ENCODE data around the gene MFSD2B.
"Not testable (repeated sequence)": the region's sequence is repeated elsewhere in the genome, so short reads cannot be mapped to it uniquely, and the experiment has no call there.

MFSD2B gene

GRCh38 chr2:24040511-24040910 lies 30.6 kb downstream of the MFSD2B start:
- H3K36me3 ChIP-seq (ENCODE audit: control insufficient read depth, insufficient read depth, low read length) = peaks cover 10% of the 10 kb centered on the region
- no peak overlapping the region for H3K4me3 ChIP-seq (ENCODE audit: low read length)
- WGBS (ENCODE audit: insufficient coverage, insufficient read length) = no CpG with 5 or more reads among the region's 4 CpGs
- H3K4me1 ChIP-seq (ENCODE audit: control insufficient read depth, insufficient read depth, low read length) = no peaks in the 10 kb centered on the region
- no peak overlapping the region for H3K27ac ChIP-seq (ENCODE audit: low read length)
- DNase-seq (ENCODE audit: low read depth, low spot score) = no peak
- no peaks in the 10 kb centered on the region for H3K9me3 ChIP-seq (ENCODE audit: control insufficient read depth, insufficient read depth, low read length)
- H3K27me3 ChIP-seq (ENCODE audit: control insufficient read depth, insufficient read depth, low read length) = no peaks in the 10 kb centered on the region

DNA sequence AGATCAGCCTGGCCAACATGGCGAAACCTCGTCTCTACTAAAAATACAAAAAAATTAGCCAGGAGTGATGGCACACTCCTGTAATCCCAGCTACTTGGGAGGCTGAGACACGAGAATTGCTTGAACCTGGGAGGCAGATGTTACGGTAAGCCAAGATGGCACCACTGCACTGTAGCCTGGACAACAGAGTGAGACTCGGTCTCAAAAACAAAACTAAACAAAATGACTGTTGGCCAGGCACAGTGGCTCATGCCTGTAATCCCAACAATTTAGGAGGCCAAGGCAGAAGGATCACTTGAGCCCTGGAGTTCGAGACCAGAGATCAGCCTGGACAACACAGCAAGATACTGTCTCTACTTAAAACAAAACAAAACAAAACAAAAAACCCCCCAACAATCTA lies 33.2 kb downstream of the MFSD2B start:
- H3K4me3 ChIP-seq (ENCODE audit: low read length); H3K27me3 ChIP-seq (ENCODE audit: control insufficient read depth, insufficient read depth, low read length); H3K4me1 ChIP-seq (ENCODE audit: control insufficient read depth, insufficient read depth, low read length); H3K9me3 ChIP-seq (ENCODE audit: control insufficient read depth, insufficient read depth, low read length); H3K27ac ChIP-seq (ENCODE audit: low read length); H3K36me3 ChIP-seq (ENCODE audit: control insufficient read depth, insufficient read depth, low read length); DNase-seq (ENCODE audit: low read depth, low spot score): not testable (repeated sequence)
- no CpG with 5 or more reads among the region's 6 CpGs for WGBS (ENCODE audit: insufficient coverage, insufficient read length)

DNA sequence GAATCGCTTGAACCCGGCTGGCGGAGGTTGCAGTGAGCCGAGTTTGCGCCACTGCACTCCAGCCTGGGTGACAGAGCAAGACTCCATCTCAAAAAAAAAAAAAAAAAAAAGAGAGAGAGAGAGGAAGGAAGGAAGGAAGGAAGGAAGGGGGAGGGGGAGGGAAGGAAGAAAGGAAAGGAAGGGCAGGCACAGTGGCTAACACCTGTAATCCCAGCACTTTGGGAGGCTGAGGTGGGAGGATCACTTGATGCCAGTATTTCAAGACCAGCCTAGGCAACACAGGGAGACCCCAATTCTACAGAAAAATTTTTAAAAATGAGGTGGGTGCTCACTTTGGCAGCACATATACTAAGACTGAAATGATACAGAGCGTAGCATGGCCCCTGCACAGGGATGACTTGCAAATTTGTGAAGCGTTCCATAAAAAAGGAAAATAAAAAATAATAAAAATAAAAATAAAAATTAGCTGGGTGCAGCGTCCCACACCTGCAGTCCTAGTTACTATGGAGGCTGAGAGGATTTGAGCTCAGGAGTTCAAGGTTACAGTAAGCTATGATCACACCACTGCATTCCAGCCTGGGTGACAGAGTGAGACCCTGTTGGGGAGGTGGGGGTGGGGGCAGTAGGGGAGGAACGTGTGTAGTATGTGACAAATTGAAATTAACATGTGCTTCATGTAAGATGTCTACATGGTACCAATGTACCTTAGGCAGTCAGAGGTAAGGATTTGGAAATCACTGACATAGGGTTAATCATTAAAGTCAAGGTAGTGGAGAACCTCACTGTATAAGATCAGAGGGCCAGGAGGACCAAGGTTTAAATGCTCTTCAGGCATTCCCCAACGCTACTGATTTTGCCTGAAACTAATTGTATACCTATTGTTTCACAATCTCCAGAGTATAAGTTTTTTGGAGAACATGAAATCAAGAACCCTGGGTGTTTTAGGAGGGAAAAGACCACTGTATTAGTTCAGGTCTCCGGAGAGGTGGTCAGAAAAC lies 35.9 kb downstream of the MFSD2B start:
- Histone ChIP-seq H3K27me3 (ENCODE audit: control insufficient read depth, insufficient read depth, low read length) (no peaks in the 10 kb centered on the region), H3K36me3 (ENCODE audit: control insufficient read depth, insufficient read depth, low read length) (no peaks in the 10 kb centered on the region), H3K4me1 (ENCODE audit: control insufficient read depth, insufficient read depth, low read length) (no peaks in the 10 kb centered on the region), H3K27ac (ENCODE audit: low read length) (no peak overlapping the region), H3K9me3 (ENCODE audit: control insufficient read depth, insufficient read depth, low read length) (no peaks in the 10 kb centered on the region), H3K4me3 (ENCODE audit: low read length) (no peak overlapping the region)
- no CpG with 5 or more reads among the region's 11 CpGs for WGBS (ENCODE audit: insufficient coverage, insufficient read length)
- no peak for DNase-seq (ENCODE audit: low read depth, low spot score)

DNA sequence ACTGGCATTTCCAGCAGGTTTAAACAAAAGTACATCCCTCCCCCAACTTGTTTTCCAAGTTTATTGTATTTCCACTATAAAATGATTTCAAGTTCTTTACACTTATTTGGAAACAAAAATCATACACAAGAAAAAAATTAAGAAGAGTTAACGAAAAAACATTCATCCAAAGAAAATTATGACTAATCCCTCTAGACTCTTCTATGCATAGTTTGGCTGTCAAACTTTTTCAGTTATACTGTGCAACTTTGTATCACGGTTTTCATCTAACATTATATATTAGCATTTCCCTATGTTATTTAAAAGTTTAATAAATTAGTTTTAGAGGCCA lies 36.7 kb downstream of the MFSD2B start:
- no peak overlapping the region for H3K27ac ChIP-seq (ENCODE audit: low read length)
- no peaks in the 10 kb centered on the region for H3K9me3 ChIP-seq (ENCODE audit: control insufficient read depth, insufficient read depth, low read length)
- no peak for DNase-seq (ENCODE audit: low read depth, low spot score)
- H3K4me1 ChIP-seq (ENCODE audit: control insufficient read depth, insufficient read depth, low read length) = no peaks in the 10 kb centered on the region
- no peaks in the 10 kb centered on the region for H3K36me3 ChIP-seq (ENCODE audit: control insufficient read depth, insufficient read depth, low read length)
- no peaks in the 10 kb centered on the region for H3K27me3 ChIP-seq (ENCODE audit: control insufficient read depth, insufficient read depth, low read length)
- no CpG with 5 or more reads among the region's 2 CpGs for WGBS (ENCODE audit: insufficient coverage, insufficient read length)
- peak overlapping the region; percentile 92; the same call in 1 of the 2 replicates for H3K4me3 ChIP-seq (ENCODE audit: low read length)

GRCh38 chr2:24046930-24047702 lies 37.2 kb downstream of the MFSD2B start, which contains the start of gene WDCP:
WDCP (minus strand) TSS chr2:24047391; CDS start chr2:24039494, 7,897 bp downstream.
- H3K27ac ChIP-seq (ENCODE audit: low read length) = no peak within 1 kb of the TSS
- no peaks in the 10 kb centered on the region for H3K27me3 ChIP-seq (ENCODE audit: control insufficient read depth, insufficient read depth, low read length)
- no peaks in the 10 kb centered on the region for H3K4me1 ChIP-seq (ENCODE audit: control insufficient read depth, insufficient read depth, low read length)
- no CpG with 5 or more reads among the region's 38 CpGs for WGBS (ENCODE audit: insufficient coverage, insufficient read length)
- no peaks in the 10 kb centered on the region for H3K9me3 ChIP-seq (ENCODE audit: control insufficient read depth, insufficient read depth, low read length)
- no peaks in the 10 kb centered on the region for H3K36me3 ChIP-seq (ENCODE audit: control insufficient read depth, insufficient read depth, low read length)
- DNase-seq (ENCODE audit: low read depth, low spot score) = peak; percentile 96
- H3K4me3 ChIP-seq (ENCODE audit: low read length) = peak within 1 kb of the TSS; percentile 92; the same call in 1 of the 2 replicates

- H3K4me3 ChIP-seq (ENCODE audit: low read length) = no peak overlapping the region
- no peaks in the 10 kb centered on the region for H3K36me3 ChIP-seq (ENCODE audit: control insufficient read depth, insufficient read depth, low read length)
- no CpG with 5 or more reads among the region's 8 CpGs for WGBS (ENCODE audit: insufficient coverage, insufficient read length)
- no peak for DNase-seq (ENCODE audit: low read depth, low spot score)
- no peaks in the 10 kb centered on the region for H3K4me1 ChIP-seq (ENCODE audit: control insufficient read depth, insufficient read depth, low read length)
- no peaks in the 10 kb centered on the region for H3K9me3 ChIP-seq (ENCODE audit: control insufficient read depth, insufficient read depth, low read length)
- H3K27ac ChIP-seq (ENCODE audit: low read length) = no peak overlapping the region
- H3K27me3 ChIP-seq (ENCODE audit: control insufficient read depth, insufficient read depth, low read length) = no peaks in the 10 kb centered on the region
Observed at GRCh38 chr2:24047703-24048033, 37.8 kb downstream of the MFSD2B start.

DNA sequence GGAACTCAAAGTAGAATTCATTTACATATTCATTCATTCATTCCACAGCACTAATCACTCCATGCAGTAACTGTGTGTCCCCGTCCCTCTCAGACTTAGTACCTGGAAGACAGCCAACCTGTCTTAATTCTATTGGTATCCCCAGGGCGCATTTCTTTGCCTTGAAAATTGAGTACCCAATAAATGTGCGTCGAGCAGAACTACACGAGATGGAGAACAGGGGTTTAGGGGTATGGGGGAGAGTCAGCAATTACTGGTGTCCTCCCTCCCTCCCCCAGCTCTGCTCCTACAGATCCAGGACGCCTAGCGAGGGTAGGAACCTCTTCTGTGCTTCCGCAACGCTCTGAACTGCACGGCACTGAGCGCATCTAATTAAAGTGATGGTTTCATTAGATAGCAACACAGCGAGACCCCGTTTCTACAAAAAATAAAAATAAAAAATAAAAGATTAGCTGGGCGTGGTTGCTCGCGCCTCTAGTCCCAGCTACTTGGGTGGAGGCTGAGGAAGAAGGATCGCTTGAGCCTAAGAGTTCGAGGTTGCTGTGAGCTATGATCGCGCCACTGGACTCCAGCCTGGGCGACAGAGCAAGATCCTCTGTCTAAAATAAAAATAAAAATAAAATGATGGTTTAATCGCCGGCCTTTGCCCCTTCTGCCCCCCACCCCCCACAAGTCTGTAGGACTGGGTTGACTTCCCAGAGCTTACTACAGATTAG lies 39.0 kb downstream of the MFSD2B start:
- H3K36me3 ChIP-seq (ENCODE audit: control insufficient read depth, insufficient read depth, low read length) = no peaks in the 10 kb centered on the region
- no CpG with 5 or more reads among the region's 23 CpGs for WGBS (ENCODE audit: insufficient coverage, insufficient read length)
- H3K9me3 ChIP-seq (ENCODE audit: control insufficient read depth, insufficient read depth, low read length) = no peaks in the 10 kb centered on the region
- no peak for DNase-seq (ENCODE audit: low read depth, low spot score)
- peak overlapping the region; percentile 91; the same call in 1 of the 2 replicates for H3K4me3 ChIP-seq (ENCODE audit: low read length)
- no peaks in the 10 kb centered on the region for H3K27me3 ChIP-seq (ENCODE audit: control insufficient read depth, insufficient read depth, low read length)
- H3K4me1 ChIP-seq (ENCODE audit: control insufficient read depth, insufficient read depth, low read length) = no peaks in the 10 kb centered on the region
- H3K27ac ChIP-seq (ENCODE audit: low read length) = no peak overlapping the region

DNA sequence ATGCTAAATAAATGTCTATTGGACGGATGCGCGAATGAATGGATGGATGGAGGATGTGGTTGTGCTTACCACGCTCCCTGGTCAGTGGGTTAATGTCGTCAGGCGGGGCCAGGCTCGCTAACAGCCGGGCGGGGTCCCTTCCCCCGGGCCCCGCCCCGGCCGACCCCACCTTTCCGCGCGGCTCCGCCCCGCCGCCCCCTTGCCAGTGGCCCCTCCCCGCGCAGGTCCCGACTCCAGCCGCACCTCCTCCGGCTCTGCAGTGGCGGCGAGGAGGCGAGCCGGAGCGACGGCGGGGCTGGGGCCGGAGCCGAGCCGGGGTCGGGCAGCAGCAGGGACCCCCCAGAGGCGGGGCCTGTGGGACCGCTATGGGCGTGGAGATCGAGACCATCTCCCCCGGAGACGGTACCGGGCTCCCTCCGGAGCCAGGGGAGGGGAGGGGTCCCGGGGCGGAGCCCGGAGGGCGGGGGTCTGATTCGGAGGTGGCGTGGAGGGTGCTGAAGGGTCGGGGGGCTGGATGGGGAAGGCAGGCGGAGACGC lies 39.7 kb downstream of the MFSD2B start, which contains the start of gene FKBP1B:
TSS of gene FKBP1B (plus strand) at position 257 of the 537 bp plus-strand sequence. CDS start at position 366, 109 bp downstream.
- WGBS (ENCODE audit: insufficient coverage, insufficient read length) = no CpG with 5 or more reads among the region's 52 CpGs
- H3K9me3 ChIP-seq (ENCODE audit: control insufficient read depth, insufficient read depth, low read length) = no peaks in the 10 kb centered on the region
- H3K27ac ChIP-seq (ENCODE audit: low read length) = no peak within 1 kb of the TSS
- no peaks in the 10 kb centered on the region for H3K27me3 ChIP-seq (ENCODE audit: control insufficient read depth, insufficient read depth, low read length)
- peaks cover 2% of the 10 kb centered on the region; the same call in 1 of the 2 replicates for H3K36me3 ChIP-seq (ENCODE audit: control insufficient read depth, insufficient read depth, low read length)
- DNase-seq (ENCODE audit: low read depth, low spot score) = no peak
- H3K4me1 ChIP-seq (ENCODE audit: control insufficient read depth, insufficient read depth, low read length) = no peaks in the 10 kb centered on the region
- H3K4me3 ChIP-seq (ENCODE audit: low read length) = peak within 1 kb of the TSS; percentile 91

GRCh38 chr2:24050041-24050979 lies 40.4 kb downstream of the MFSD2B start:
- peaks cover 3% of the 10 kb centered on the region; the same call in 1 of the 2 replicates for H3K36me3 ChIP-seq (ENCODE audit: control insufficient read depth, insufficient read depth, low read length)
- H3K27me3 ChIP-seq (ENCODE audit: control insufficient read depth, insufficient read depth, low read length) = no peaks in the 10 kb centered on the region
- H3K4me1 ChIP-seq (ENCODE audit: control insufficient read depth, insufficient read depth, low read length) = no peaks in the 10 kb centered on the region
- H3K9me3 ChIP-seq (ENCODE audit: control insufficient read depth, insufficient read depth, low read length) = no peaks in the 10 kb centered on the region
- no CpG with 5 or more reads among the region's 47 CpGs for WGBS (ENCODE audit: insufficient coverage, insufficient read length)
- no peak for DNase-seq (ENCODE audit: low read depth, low spot score)
- peak overlapping the region; percentile 91 for H3K4me3 ChIP-seq (ENCODE audit: low read length)
- no peak overlapping the region for H3K27ac ChIP-seq (ENCODE audit: low read length)

Measured in iPS DF 6.9 (cell line).